Stimulated activated naive B cell treated with anti-CD40 and anti-IgM and Interleukin-4, amounts not matched to agents 10 μg/mL and 1 μg/mL and 100 μg/mL, for 72 hours (primary cell): Measurements from ENCODE around the gene STOX1.
A peak's percentile ranks its signal among the peaks of the same experiment; 100 is the strongest.
"Not testable (repeated sequence)": the region's sequence is repeated elsewhere in the genome, so short reads cannot be mapped to it uniquely, and the experiment has no call there.

Experiments
- ATAC-seq, 2 donors: fragments of 150-1000 bp; cut with Tn5 transposase; replicated peaks; 2 replicates each; pipeline ENCODE4 v1.10.0; 2021; ENCODE audit warnings: moderate library complexity in 1 of 2
- DNase-seq: peaks from one replicate; pipeline ENCODE4 v3.0.0; 2021
- H3K27ac Mint-ChIP-seq: one replicate; pipeline ENCODE4 v1.8.0; 2022; ENCODE audit warnings: mild to moderate bottlenecking, mixed read lengths
- H3K27me3 Mint-ChIP-seq, 2 donors: one replicate each; pipeline ENCODE4 v1.8.0; 2022; ENCODE audit warnings: mixed read lengths in 2 of 2
- H3K36me3 Mint-ChIP-seq, 2 donors: one replicate each; pipeline ENCODE4 v1.8.0; 2022; ENCODE audit warnings: mixed read lengths in 2 of 2, mild to moderate bottlenecking in 1 of 2
- H3K4me1 Mint-ChIP-seq, 2 donors: one replicate each; pipeline ENCODE4 v1.8.0; 2022; ENCODE audit warnings: mixed read lengths in 2 of 2, mild to moderate bottlenecking in 1 of 2
- H3K4me3 Mint-ChIP-seq, 2 donors: one replicate each; pipeline ENCODE4 v1.8.0; 2022; ENCODE audit warnings: mild to moderate bottlenecking in 2 of 2, mixed read lengths in 2 of 2, moderate library complexity in 1 of 2
- H3K9me3 Mint-ChIP-seq, 2 donors: one replicate each; pipeline ENCODE4 v1.8.0; 2022; ENCODE audit warnings: mixed read lengths in 2 of 2, mild to moderate bottlenecking in 1 of 2

The STOX1 gene

DNA sequence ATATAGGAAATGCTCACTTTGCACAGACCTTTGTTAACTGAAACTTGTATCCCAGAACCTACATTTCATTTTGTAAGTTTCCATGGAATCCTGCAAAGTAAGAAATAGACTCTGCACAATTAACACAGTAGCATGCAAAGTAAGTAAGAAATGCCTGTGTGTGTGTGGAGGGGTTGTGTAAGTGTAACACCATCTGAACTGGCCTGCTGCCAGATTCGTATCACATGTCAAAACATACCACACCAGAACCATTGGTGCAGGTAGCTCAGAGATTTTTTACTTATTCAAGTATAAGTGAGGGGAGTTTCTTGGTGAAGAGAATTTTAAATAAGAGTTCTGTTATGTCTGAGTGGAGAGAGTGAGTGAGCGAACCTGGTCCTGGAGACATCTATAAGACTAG is 110.8 kb downstream of the STOX1 start:
- peaks cover 17 to 25% of the 10 kb centered on the region in 2 donors for H3K36me3 Mint-ChIP-seq
- H3K4me3 Mint-ChIP-seq = no peak overlapping the region
- H3K27ac Mint-ChIP-seq = peak overlapping the region; percentile 11

DNA sequence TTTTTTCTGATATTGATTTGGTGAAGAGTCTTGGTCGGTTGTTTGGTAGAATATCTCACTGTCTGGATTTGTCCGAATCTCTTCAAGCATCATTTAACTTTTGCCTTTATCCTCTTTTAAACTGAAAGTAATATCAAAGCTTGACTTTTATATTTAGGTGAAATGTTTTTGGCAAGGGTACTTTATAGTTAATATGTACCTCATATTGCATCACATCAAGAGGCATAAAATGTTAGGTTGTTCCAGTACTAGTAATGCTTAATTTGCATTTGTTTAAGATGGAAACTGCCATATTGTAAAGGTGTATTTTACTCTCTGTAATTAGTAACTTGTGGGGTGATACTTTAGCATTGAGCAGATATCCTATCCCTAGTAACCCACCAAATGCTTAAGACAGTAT is 111.6 kb downstream of the STOX1 start:
- ATAC-seq (no peak), DNase-seq (no peak)
- H3K9me3 Mint-ChIP-seq = no peaks in the 10 kb centered on the region
- peaks cover 17 to 25% of the 10 kb centered on the region in 2 donors for H3K36me3 Mint-ChIP-seq
- no peaks in the 10 kb centered on the region for H3K4me1 Mint-ChIP-seq
- no peak overlapping the region for H3K27ac Mint-ChIP-seq
- H3K27me3 Mint-ChIP-seq = no peaks in the 10 kb centered on the region
- H3K4me3 Mint-ChIP-seq = no peak overlapping the region

More for the DNA sequence above, 110.8 kb downstream of the STOX1 start:
- Mint-ChIP-seq H3K27me3 (no peaks in the 10 kb centered on the region), H3K9me3 (no peaks in the 10 kb centered on the region), H3K4me1 (no peaks in the 10 kb centered on the region)
- no peak for DNase-seq
- no peak for ATAC-seq

DNA sequence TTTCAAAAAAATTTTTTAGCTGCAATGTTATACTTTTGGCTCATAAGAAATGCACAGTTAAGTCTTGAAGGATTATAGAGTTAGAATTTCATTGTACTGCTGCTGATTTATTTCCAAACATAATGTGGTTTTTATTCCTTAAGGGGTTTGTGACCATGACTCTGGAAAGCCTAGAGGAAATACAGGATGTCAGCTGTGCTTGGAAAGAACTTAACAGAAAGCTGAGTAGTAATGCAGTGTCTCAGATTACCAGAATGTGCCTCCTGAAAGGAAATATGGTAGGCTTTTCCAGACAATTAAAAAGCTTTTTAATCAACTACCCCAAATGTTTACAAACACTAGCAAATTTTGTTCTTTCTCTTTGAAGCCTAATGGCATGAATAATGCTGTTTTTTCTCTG is 113.6 kb downstream of the STOX1 start:
- DNase-seq, H3K27me3 Mint-ChIP-seq, ATAC-seq, H3K4me3 Mint-ChIP-seq, H3K9me3 Mint-ChIP-seq, H3K4me1 Mint-ChIP-seq, H3K27ac Mint-ChIP-seq: not testable (repeated sequence)
- H3K36me3 Mint-ChIP-seq = peaks cover 22 to 30% of the 10 kb centered on the region in 2 donors
